CD4-positive, alpha-beta T cell (primary cell): Measurements from ENCODE around the gene CD226. TPM values are rescaled to one million over a fixed set of nuclear protein-coding genes. Genes with fewer than 3 reads are reported as not detected.

ENCODE experiments used
- ATAC-seq: fragments of 200-7000 bp; cut with Tn5 transposase; one replicate; pipeline ENCODE4 v1.10.0; 2022; ENCODE audit warnings: mild to moderate bottlenecking; ENCODE audit not compliant: poor library complexity
- CTCF ChIA-PET: fragments of 350-600 bp; sonication (Branson Sonifier 250); formaldehyde crosslinking; loops from one replicate; lab custom pipeline; 2021; ENCODE audit warnings: antibody characterized with exemption, inconsistent platforms; lab: Charles Lee
- POLR2A ChIA-PET: fragments of 350-600 bp; sonication (Branson Sonifier 250); formaldehyde crosslinking; loops from one replicate; lab custom pipeline; 2021; ENCODE audit warnings: antibody characterized with exemption, inconsistent platforms; lab: Charles Lee
- DNase-seq, 14 experiments: peaks; one replicate each; pipeline ENCODE4 v3.0.0-alpha.2; 2013 to 2020; ENCODE audit warnings: mixed read lengths in 2 of 14
- H3K27ac ChIP-seq, 2 donors: one replicate each; pipeline versions ENCODE4 v1.5.1 to v1.7.0; 2013; ENCODE audit warnings: low read length in 2 of 2, low read depth in 1 of 2, mild to moderate bottlenecking in 1 of 2
- H3K27me3 ChIP-seq, 2 experiments: 1 replicate in 1 of 2; 2 replicates in 1 of 2; pipeline versions ENCODE4 v1.6.1 to v1.7.0; 2013; ENCODE audit warnings: low read length in 2 of 2, control low read depth in 1 of 2, mild to moderate bottlenecking in 1 of 2, moderate library complexity in 1 of 2; ENCODE audit not compliant: insufficient read depth in 2 of 2, control insufficient read depth in 1 of 2
- H3K36me3 ChIP-seq: one replicate; pipeline ENCODE4 v1.6.1; 2013; ENCODE audit warnings: low read length, control low read depth; ENCODE audit not compliant: insufficient read depth
- H3K4me1 ChIP-seq: one replicate; pipeline ENCODE4 v1.6.1; 2013; ENCODE audit warnings: low read length, control low read depth; ENCODE audit not compliant: insufficient read depth
- H3K4me3 ChIP-seq: one replicate; pipeline ENCODE4 v1.5.1; 2013; ENCODE audit warnings: mild to moderate bottlenecking, low read length, moderate library complexity
- H3K9me3 ChIP-seq, 2 experiments: 1 replicate in 1 of 2; 2 replicates in 1 of 2; pipeline versions ENCODE4 v1.6.1 to v1.7.0; 2013; ENCODE audit warnings: low read length in 2 of 2, mild to moderate bottlenecking in 2 of 2, control low read depth in 1 of 2, moderate library complexity in 1 of 2; ENCODE audit not compliant: control insufficient read depth in 1 of 2, insufficient read depth in 1 of 2
- H3K27ac Mint-ChIP-seq: one replicate; pipeline ENCODE4 v1.8.0; 2020; ENCODE audit warnings: mixed read lengths
- H3K27me3 Mint-ChIP-seq: one replicate; pipeline ENCODE4 v1.8.0; 2021; ENCODE audit warnings: mixed read lengths
- H3K36me3 Mint-ChIP-seq: one replicate; pipeline ENCODE4 v1.8.0; 2021; ENCODE audit warnings: low read depth, mixed read lengths
- H3K4me1 Mint-ChIP-seq: one replicate; pipeline ENCODE4 v1.8.0; 2021; ENCODE audit warnings: low read depth, mixed read lengths
- H3K4me3 Mint-ChIP-seq: one replicate; pipeline ENCODE4 v1.8.0; 2020; ENCODE audit warnings: mild to moderate bottlenecking, mixed read lengths
- H3K9me3 Mint-ChIP-seq: one replicate; pipeline ENCODE4 v1.8.0; 2020; ENCODE audit warnings: mixed read lengths
- intact Hi-C, 2 experiments: fragments of 100-400 bp; cut with DNase I in 1 of 2; cut with micrococcal nuclease in 1 of 2; formaldehyde crosslinking; loops; one replicate each; pipeline versions ENCODE4 v1.15.1 to v1.9.0; 2023 to 2025; cut with DNase I, micrococcal nuclease
- total RNA-seq, 174 experiments: library from RNA in 2 of 174; stranded (reverse) in 2 of 174; gene quantifications; one replicate each; pipeline ENCODE4 v1.2.3 and lab custom pipeline; 2021 to 2026
- TF ChIP-seq, protein P1 (sequence below): fragments of 200-600 bp; IDR thresholded peaks from one replicate; pipeline ENCODE4 v1.8.0; 2022; ENCODE audit warnings: antibody characterized with exemption, mild to moderate bottlenecking

The CD226 gene
- total RNA-seq, 2 experiments from 2014 or later: 74.0 to 74.8 TPM

- Histone ChIP-seq H3K36me3 (peaks cover 7% of the 10 kb centered on the region), H3K4me3 (peak overlapping the region; percentile 13), H3K9me3 (no peaks in the 10 kb centered on the region), H3K27ac (peak overlapping the region; percentile 58 to 70), H3K4me1 (peaks cover 63% of the 10 kb centered on the region), H3K27me3 (no peaks in the 10 kb centered on the region)
- DNase-seq (no peak), ATAC-seq (no peak)
- CTCF ChIA-PET: no interaction called here
- Mint-ChIP-seq H3K4me1 (peaks cover 33% of the 10 kb centered on the region), H3K27ac (no peak overlapping the region), H3K4me3 (no peak overlapping the region), H3K27me3 (no peaks in the 10 kb centered on the region), H3K36me3 (peaks cover 49% of the 10 kb centered on the region), H3K9me3 (no peaks in the 10 kb centered on the region)
- POLR2A ChIA-PET: no interaction called here
- intact Hi-C loops: no loop called here
- TF ChIP-seq, protein P1, sequence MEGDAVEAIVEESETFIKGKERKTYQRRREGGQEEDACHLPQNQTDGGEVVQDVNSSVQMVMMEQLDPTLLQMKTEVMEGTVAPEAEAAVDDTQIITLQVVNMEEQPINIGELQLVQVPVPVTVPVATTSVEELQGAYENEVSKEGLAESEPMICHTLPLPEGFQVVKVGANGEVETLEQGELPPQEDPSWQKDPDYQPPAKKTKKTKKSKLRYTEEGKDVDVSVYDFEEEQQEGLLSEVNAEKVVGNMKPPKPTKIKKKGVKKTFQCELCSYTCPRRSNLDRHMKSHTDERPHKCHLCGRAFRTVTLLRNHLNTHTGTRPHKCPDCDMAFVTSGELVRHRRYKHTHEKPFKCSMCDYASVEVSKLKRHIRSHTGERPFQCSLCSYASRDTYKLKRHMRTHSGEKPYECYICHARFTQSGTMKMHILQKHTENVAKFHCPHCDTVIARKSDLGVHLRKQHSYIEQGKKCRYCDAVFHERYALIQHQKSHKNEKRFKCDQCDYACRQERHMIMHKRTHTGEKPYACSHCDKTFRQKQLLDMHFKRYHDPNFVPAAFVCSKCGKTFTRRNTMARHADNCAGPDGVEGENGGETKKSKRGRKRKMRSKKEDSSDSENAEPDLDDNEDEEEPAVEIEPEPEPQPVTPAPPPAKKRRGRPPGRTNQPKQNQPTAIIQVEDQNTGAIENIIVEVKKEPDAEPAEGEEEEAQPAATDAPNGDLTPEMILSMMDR: no peak
Measured at GRCh38 chr18:69949538-69949936, 1.9 kb upstream of the CD226 start.

DNA sequence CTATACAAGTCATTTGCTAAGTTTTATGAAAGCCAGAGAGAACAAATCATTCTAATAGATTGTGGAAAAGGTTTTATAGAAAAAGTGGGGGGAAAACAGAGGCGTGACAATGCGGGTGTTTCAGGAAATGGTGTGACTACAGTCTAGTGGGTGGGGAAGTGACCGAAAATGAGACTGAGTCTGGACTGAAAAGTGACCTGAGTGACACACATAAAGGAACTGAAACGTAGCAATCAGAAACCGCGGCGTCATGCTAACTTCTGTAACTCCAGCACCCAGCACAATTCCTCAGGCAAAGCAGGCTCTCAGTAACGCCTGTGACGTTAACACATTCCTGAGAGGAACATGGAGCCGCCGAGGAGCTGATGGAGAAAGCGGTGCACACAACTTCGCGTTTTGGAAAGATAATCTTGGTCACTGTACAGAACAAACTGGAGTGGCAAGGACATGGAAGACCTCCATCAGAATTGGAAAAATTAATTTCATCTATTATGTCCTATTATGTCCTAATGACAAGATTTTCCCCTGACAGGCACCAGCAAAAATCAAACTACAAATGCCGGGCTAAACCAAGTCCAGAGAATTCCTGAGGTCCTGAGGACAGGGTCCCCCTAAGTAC, 1.4 kb upstream of the CD226 start:
- H3K4me1 Mint-ChIP-seq: peaks cover 28% of the 10 kb centered on the region
- H3K27me3 ChIP-seq: no peaks in the 10 kb centered on the region
- no peak overlapping the region for H3K27ac Mint-ChIP-seq
- CTCF ChIA-PET: no interaction called here
- peaks cover 62% of the 10 kb centered on the region for H3K4me1 ChIP-seq
- H3K4me3 ChIP-seq: peak overlapping the region; percentile 13
- no peaks in the 10 kb centered on the region for H3K9me3 ChIP-seq
- TF ChIP-seq, protein P1: no peak
- H3K9me3 Mint-ChIP-seq: no peaks in the 10 kb centered on the region
- H3K27ac ChIP-seq: peak overlapping the region; percentile 58 to 70
- ATAC-seq: no peak
- DNase-seq: peak in 5 of 14 experiments; percentile 14 to 75 (median 65)
- H3K36me3 Mint-ChIP-seq: peaks cover 51% of the 10 kb centered on the region
- no peak overlapping the region for H3K4me3 Mint-ChIP-seq
- no peaks in the 10 kb centered on the region for H3K27me3 Mint-ChIP-seq
- POLR2A ChIA-PET: no interaction called here
- peaks cover 7% of the 10 kb centered on the region for H3K36me3 ChIP-seq
- intact Hi-C loops: no loop called here

DNA sequence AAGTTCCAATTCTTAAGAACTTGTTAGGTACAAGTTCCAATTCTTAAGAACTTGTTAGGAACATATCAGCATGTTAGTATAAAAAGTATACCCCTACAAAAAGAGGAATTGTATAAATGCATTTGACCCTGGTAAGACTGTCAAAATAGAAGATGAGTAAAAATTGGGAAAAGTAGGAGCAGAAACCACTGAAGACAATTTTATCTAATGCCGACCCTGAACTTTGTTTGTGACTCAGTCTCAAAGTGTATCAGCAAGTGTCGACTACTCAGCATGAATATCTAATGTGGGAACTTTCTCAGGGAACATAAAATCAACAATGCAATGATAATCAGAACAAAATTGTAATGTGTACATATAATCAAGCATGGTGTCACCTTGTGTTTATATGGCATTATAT, 583 bp upstream of the CD226 start:
- ChIA-PET POLR2A (no interaction called here), CTCF (no interaction called here)
- no peak overlapping the region for H3K4me3 Mint-ChIP-seq
- Histone ChIP-seq H3K4me1 (peaks cover 59% of the 10 kb centered on the region), H3K4me3 (peak overlapping the region; percentile 57), H3K36me3 (peaks cover 10% of the 10 kb centered on the region), H3K27me3 (no peaks in the 10 kb centered on the region), H3K27ac (peak overlapping the region; percentile 58 to 70), H3K9me3 (no peaks in the 10 kb centered on the region)
- DNase-seq: no peak
- H3K36me3 Mint-ChIP-seq: peaks cover 57% of the 10 kb centered on the region
- H3K9me3 Mint-ChIP-seq: no peaks in the 10 kb centered on the region
- no peak overlapping the region for H3K27ac Mint-ChIP-seq
- no peaks in the 10 kb centered on the region for H3K27me3 Mint-ChIP-seq
- peaks cover 22% of the 10 kb centered on the region for H3K4me1 Mint-ChIP-seq
- no peak for ATAC-seq
- intact Hi-C loops: no loop called here
- TF ChIP-seq, protein P1: no peak
